Activated CD8-positive, alpha-beta memory T cell treated with anti-CD3 and anti-CD28 coated beads, Interleukin-2, amount 10 ng/mL, durations not matched to agents 7 days and 5 days (primary cell): ENCODE measurements around the gene MRPL14. TPM values are rescaled to one million over a fixed set of nuclear protein-coding genes. Genes with fewer than 3 reads are reported as not detected.

Source experiments
- ATAC-seq: fragments of 150-1000 bp; cut with Tn5 transposase; one replicate; pipeline ENCODE4 v1.10.0; 2021; ENCODE audit warnings: moderate library complexity
- CTCF ChIA-PET: fragments of 350-600 bp; sonication (Branson Sonifier 250); formaldehyde crosslinking; loops from one replicate; lab custom pipeline; 2021; ENCODE audit warnings: antibody characterized with exemption; lab: Charles Lee
- DNase-seq: peaks from one replicate; pipeline ENCODE4 v3.0.0-alpha.2; 2020
- H3K27ac Mint-ChIP-seq: one replicate; pipeline ENCODE4 v1.8.0; 2021; ENCODE audit warnings: mild to moderate bottlenecking, mixed read lengths
- H3K27me3 Mint-ChIP-seq: one replicate; pipeline ENCODE4 v1.8.0; 2021; ENCODE audit warnings: mixed read lengths
- H3K36me3 Mint-ChIP-seq: one replicate; pipeline ENCODE4 v1.8.0; 2021; ENCODE audit warnings: mild to moderate bottlenecking, mixed read lengths
- H3K4me1 Mint-ChIP-seq: one replicate; pipeline ENCODE4 v1.8.0; 2021; ENCODE audit warnings: mixed read lengths
- H3K4me3 Mint-ChIP-seq: one replicate; pipeline ENCODE4 v1.8.0; 2021; ENCODE audit warnings: mild to moderate bottlenecking, moderate library complexity, mixed read lengths
- H3K9me3 Mint-ChIP-seq: one replicate; pipeline ENCODE4 v1.8.0; 2022; ENCODE audit warnings: low read depth, mixed read lengths
- total RNA-seq, 2 experiments: library from RNA; stranded (reverse); gene quantifications; one replicate each; pipeline ENCODE4 v1.2.3, GENCODE V29; 2021

Gene MRPL14
- total RNA-seq, 2 experiments from 2014 or later: 45.8 to 47.5 TPM

GRCh38 chr6:44158770-44159228, 31.5 kb upstream of the MRPL14 start, which contains the start of gene CAPN11:
Gene CAPN11, plus strand, starts transcription at chr6:44158820. Its CDS starts 29 bp downstream, at chr6:44158849.
- Mint-ChIP-seq H3K4me3 (no peak within 1 kb of the TSS), H3K36me3 (no peaks in the 10 kb centered on the region), H3K27ac (no peak within 1 kb of the TSS), H3K9me3 (no peaks in the 10 kb centered on the region), H3K27me3 (peaks cover 12% of the 10 kb centered on the region), H3K4me1 (peaks cover 2% of the 10 kb centered on the region)
- no peak for ATAC-seq
- CTCF ChIA-PET: interaction anchor here (2.0 kb wide), 1 partner anchor 14 kb away, joined by 5 read pairs; no protein-coding TSS in a partner anchor
- DNase-seq: no peak

- DNase-seq (no peak), ATAC-seq (no peak)
- Mint-ChIP-seq H3K9me3 (no peaks in the 10 kb centered on the region), H3K4me3 (no peak overlapping the region), H3K27ac (no peak overlapping the region), H3K4me1 (peaks cover 2% of the 10 kb centered on the region), H3K36me3 (no peaks in the 10 kb centered on the region), H3K27me3 (no peaks in the 10 kb centered on the region)
- CTCF ChIA-PET: interaction anchor here (1.0 to 2.0 kb wide), 4 partner anchors 15 to 97 kb away, joined by 3 to 5 read pairs (median 4); no protein-coding TSS in a partner anchor
These were observed 29.9 kb upstream of the MRPL14 start for GRCh38 chr6:44157152-44157521.

- H3K27ac Mint-ChIP-seq: no peak overlapping the region
- DNase-seq (no peak), ATAC-seq (no peak)
- no peaks in the 10 kb centered on the region for H3K36me3 Mint-ChIP-seq
- no peak overlapping the region for H3K4me3 Mint-ChIP-seq
- CTCF ChIA-PET: interaction anchor here (1.7 kb wide), 1 partner anchor 98 kb away, joined by 4 read pairs; no protein-coding TSS in a partner anchor
- H3K4me1 Mint-ChIP-seq: peaks cover 4% of the 10 kb centered on the region
- H3K27me3 Mint-ChIP-seq: no peaks in the 10 kb centered on the region
- no peaks in the 10 kb centered on the region for H3K9me3 Mint-ChIP-seq
These were observed 29.4 kb upstream of the MRPL14 start for GRCh38 chr6:44156494-44157151.

GRCh38 chr6:44154067-44154466, 26.8 kb upstream of the MRPL14 start:
- no peak overlapping the region for H3K4me3 Mint-ChIP-seq
- ATAC-seq (no peak), DNase-seq (no peak)
- CTCF ChIA-PET: interaction anchor here (1.2 to 2.7 kb wide), 5 partner anchors 39 to 83 kb away, joined by 3 to 12 read pairs (median 4); no protein-coding TSS in a partner anchor
- H3K36me3 Mint-ChIP-seq: no peaks in the 10 kb centered on the region
- no peaks in the 10 kb centered on the region for H3K9me3 Mint-ChIP-seq
- H3K27me3 Mint-ChIP-seq: no peaks in the 10 kb centered on the region
- H3K4me1 Mint-ChIP-seq: peaks cover 3% of the 10 kb centered on the region
- H3K27ac Mint-ChIP-seq: no peak overlapping the region

- H3K27ac Mint-ChIP-seq: no peak overlapping the region
- ATAC-seq: no peak
- CTCF ChIA-PET: interaction anchor here (1.7 to 2.7 kb wide), 3 partner anchors 37 to 56 kb away, joined by 3 to 12 read pairs (median 11); no protein-coding TSS in a partner anchor
These were observed 25.3 kb upstream of the MRPL14 start for GRCh38 chr6:44152533-44152932.

GRCh38 chr6:44152109-44152461, 24.8 kb upstream of the MRPL14 start:
- H3K4me3 Mint-ChIP-seq: no peak overlapping the region
- ATAC-seq: peak; percentile 18

More at GRCh38 chr6:44152533-44152932, 25.3 kb upstream of the MRPL14 start:
- H3K4me1 Mint-ChIP-seq: peaks cover 3% of the 10 kb centered on the region
- no peaks in the 10 kb centered on the region for H3K9me3 Mint-ChIP-seq
- H3K4me3 Mint-ChIP-seq: no peak overlapping the region
- H3K27me3 Mint-ChIP-seq: no peaks in the 10 kb centered on the region
- no peak for DNase-seq
- no peaks in the 10 kb centered on the region for H3K36me3 Mint-ChIP-seq

GRCh38 chr6:44151348-44152108, 24.3 kb upstream of the MRPL14 start:
- no peak overlapping the region for H3K27ac Mint-ChIP-seq
- H3K36me3 Mint-ChIP-seq: no peaks in the 10 kb centered on the region
- no peak overlapping the region for H3K4me3 Mint-ChIP-seq
- peak; percentile 83 for DNase-seq
- CTCF ChIA-PET: interaction anchor here (0.8 to 4.8 kb wide), 12 partner anchors 10 to 382 kb away, joined by 3 to 61 read pairs (median 4); partner anchors contain the start of gene VEGFA
- H3K4me1 Mint-ChIP-seq: peaks cover 3% of the 10 kb centered on the region
- peak; percentile 93 for ATAC-seq
- H3K9me3 Mint-ChIP-seq: no peaks in the 10 kb centered on the region
- H3K27me3 Mint-ChIP-seq: no peaks in the 10 kb centered on the region

More at GRCh38 chr6:44152109-44152461, 24.8 kb upstream of the MRPL14 start:
- no peak for DNase-seq
- H3K27ac Mint-ChIP-seq: no peak overlapping the region
- no peaks in the 10 kb centered on the region for H3K36me3 Mint-ChIP-seq
- no peaks in the 10 kb centered on the region for H3K9me3 Mint-ChIP-seq
- no peaks in the 10 kb centered on the region for H3K27me3 Mint-ChIP-seq
- CTCF ChIA-PET: interaction anchor here (1.2 to 4.8 kb wide), 4 partner anchors 20 to 382 kb away, joined by 3 to 61 read pairs (median 8); partner anchors contain the start of gene VEGFA
- H3K4me1 Mint-ChIP-seq: peaks cover 3% of the 10 kb centered on the region

GRCh38 chr6:44150317-44150917, 23.2 kb upstream of the MRPL14 start:
- no peak overlapping the region for H3K4me3 Mint-ChIP-seq
- CTCF ChIA-PET: interaction anchor here (1.1 to 4.8 kb wide), 5 partner anchors 12 to 53 kb away, joined by 3 to 61 read pairs (median 5); no protein-coding TSS in a partner anchor
- H3K27me3 Mint-ChIP-seq: no peaks in the 10 kb centered on the region
- DNase-seq (no peak), ATAC-seq (no peak)
- no peaks in the 10 kb centered on the region for H3K9me3 Mint-ChIP-seq
- H3K4me1 Mint-ChIP-seq: peaks cover 7% of the 10 kb centered on the region
- no peaks in the 10 kb centered on the region for H3K36me3 Mint-ChIP-seq
- H3K27ac Mint-ChIP-seq: no peak overlapping the region

GRCh38 chr6:44149369-44150012, 22.2 kb upstream of the MRPL14 start:
- Mint-ChIP-seq H3K27me3 (no peaks in the 10 kb centered on the region), H3K9me3 (no peaks in the 10 kb centered on the region), H3K36me3 (no peaks in the 10 kb centered on the region), H3K27ac (no peak overlapping the region), H3K4me1 (peaks cover 8% of the 10 kb centered on the region), H3K4me3 (no peak overlapping the region)
- CTCF ChIA-PET: interaction anchor here (1.4 to 4.8 kb wide), 3 partner anchors 13 to 52 kb away, joined by 4 to 61 read pairs (median 5); no protein-coding TSS in a partner anchor
- ATAC-seq (no peak), DNase-seq (no peak)

GRCh38 chr6:44148306-44148705, 21.1 kb upstream of the MRPL14 start:
- no peak overlapping the region for H3K27ac Mint-ChIP-seq
- DNase-seq (no peak), ATAC-seq (no peak)
- no peaks in the 10 kb centered on the region for H3K36me3 Mint-ChIP-seq
- H3K9me3 Mint-ChIP-seq: no peaks in the 10 kb centered on the region
- H3K4me3 Mint-ChIP-seq: no peak overlapping the region
- no peaks in the 10 kb centered on the region for H3K27me3 Mint-ChIP-seq
- H3K4me1 Mint-ChIP-seq: peaks cover 8% of the 10 kb centered on the region
- CTCF ChIA-PET: interaction anchor here (4.8 kb wide), 1 partner anchor 51 kb away, joined by 61 read pairs; no protein-coding TSS in a partner anchor

- CTCF ChIA-PET: interaction anchor here (4.8 kb wide), 1 partner anchor 50 kb away, joined by 61 read pairs; no protein-coding TSS in a partner anchor
- no peaks in the 10 kb centered on the region for H3K27me3 Mint-ChIP-seq
- no peak for DNase-seq
- peaks cover 8% of the 10 kb centered on the region for H3K4me1 Mint-ChIP-seq
- no peak overlapping the region for H3K27ac Mint-ChIP-seq
- no peak for ATAC-seq
- H3K36me3 Mint-ChIP-seq: no peaks in the 10 kb centered on the region
- no peak overlapping the region for H3K4me3 Mint-ChIP-seq
- H3K9me3 Mint-ChIP-seq: no peaks in the 10 kb centered on the region
These were observed 20.0 kb upstream of the MRPL14 start for GRCh38 chr6:44147256-44147655.

- Mint-ChIP-seq H3K27me3 (no peaks in the 10 kb centered on the region), H3K36me3 (no peaks in the 10 kb centered on the region), H3K27ac (no peak overlapping the region), H3K9me3 (no peaks in the 10 kb centered on the region), H3K4me3 (no peak overlapping the region), H3K4me1 (peaks cover 7% of the 10 kb centered on the region)
- CTCF ChIA-PET: no interaction called here
- DNase-seq (no peak), ATAC-seq (no peak)
These were observed 19.4 kb upstream of the MRPL14 start for GRCh38 chr6:44146685-44147084.
